ENCODE results near the gene SPTBN4.

SPTBN4 gene

GRCh38 chr19:40523322-40524047 is 56.7 kb downstream of the SPTBN4 start:
- Histone ChIP-seq H3F3A (ENCODE audit: low read depth) (no peaks in the 10 kb centered on the region), H3K4me1 (ENCODE audit: insufficient read depth, low read length, poor library complexity, severe bottlenecking) (peaks cover 2% of the 10 kb centered on the region), H3K36me3 (ENCODE audit: insufficient read depth, low read length) (no peaks in the 10 kb centered on the region), H3K9me3 (ENCODE audit: insufficient read depth, low read depth, low read length) (no peaks in the 10 kb centered on the region), H3K79me2 (ENCODE audit: insufficient read depth, low read length) (no peaks in the 10 kb centered on the region), H3K4me3 (ENCODE audit: low read length, poor library complexity, severe bottlenecking) (peak overlapping the region; percentile 40), H3K9me2 (replicated peaks; ENCODE audit: low read depth, low read length) (no peaks in the 10 kb centered on the region), H4K20me1 (ENCODE audit: insufficient read depth, low read length, poor library complexity, severe bottlenecking) (no peaks in the 10 kb centered on the region), H3K4me2 (ENCODE audit: low read depth, low read length, poor library complexity, severe bottlenecking) (peak overlapping the region; percentile 30), H2AFZ (ENCODE audit: low read length) (peak overlapping the region; percentile 92), H3K9ac (ENCODE audit: low read depth, low read length, poor library complexity, severe bottlenecking) (peak overlapping the region; percentile 38), H3K27me3 (ENCODE audit: insufficient read depth, low read length, poor library complexity, severe bottlenecking) (no peaks in the 10 kb centered on the region)
- TF ChIP-seq EZH2phosphoT487 (IDR thresholded peaks at IDR 0.05; ENCODE audit: borderline replicate concordance), result no peak
- TF ChIP-seq, protein P1, sequence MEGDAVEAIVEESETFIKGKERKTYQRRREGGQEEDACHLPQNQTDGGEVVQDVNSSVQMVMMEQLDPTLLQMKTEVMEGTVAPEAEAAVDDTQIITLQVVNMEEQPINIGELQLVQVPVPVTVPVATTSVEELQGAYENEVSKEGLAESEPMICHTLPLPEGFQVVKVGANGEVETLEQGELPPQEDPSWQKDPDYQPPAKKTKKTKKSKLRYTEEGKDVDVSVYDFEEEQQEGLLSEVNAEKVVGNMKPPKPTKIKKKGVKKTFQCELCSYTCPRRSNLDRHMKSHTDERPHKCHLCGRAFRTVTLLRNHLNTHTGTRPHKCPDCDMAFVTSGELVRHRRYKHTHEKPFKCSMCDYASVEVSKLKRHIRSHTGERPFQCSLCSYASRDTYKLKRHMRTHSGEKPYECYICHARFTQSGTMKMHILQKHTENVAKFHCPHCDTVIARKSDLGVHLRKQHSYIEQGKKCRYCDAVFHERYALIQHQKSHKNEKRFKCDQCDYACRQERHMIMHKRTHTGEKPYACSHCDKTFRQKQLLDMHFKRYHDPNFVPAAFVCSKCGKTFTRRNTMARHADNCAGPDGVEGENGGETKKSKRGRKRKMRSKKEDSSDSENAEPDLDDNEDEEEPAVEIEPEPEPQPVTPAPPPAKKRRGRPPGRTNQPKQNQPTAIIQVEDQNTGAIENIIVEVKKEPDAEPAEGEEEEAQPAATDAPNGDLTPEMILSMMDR (conservative IDR thresholded peaks at IDR 0.05; ENCODE audit: low read length), result peak; percentile 87

DNA sequence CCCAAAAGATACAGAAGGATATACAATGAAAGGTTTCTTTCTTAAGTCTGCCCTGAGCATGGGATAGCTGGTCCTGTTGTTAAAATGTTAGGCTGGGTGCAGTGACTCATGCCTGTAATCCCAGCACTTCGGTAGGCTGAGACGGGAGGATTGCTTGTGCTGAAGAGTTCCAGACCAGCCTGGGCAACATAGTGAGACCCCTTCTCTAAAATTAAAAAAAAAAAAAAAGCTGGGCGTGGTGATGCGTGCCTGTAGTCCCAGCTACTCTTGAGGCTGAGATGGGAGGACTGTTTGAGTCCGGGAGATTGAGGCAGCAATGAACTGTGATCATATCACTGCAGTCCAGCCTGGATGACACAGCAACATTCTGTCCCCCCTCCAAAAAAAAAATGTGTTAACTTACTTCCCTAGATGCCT is 57.3 kb downstream of the SPTBN4 start:
- H3K79me2 ChIP-seq (ENCODE audit: insufficient read depth, low read length), result no peaks in the 10 kb centered on the region
- no peaks in the 10 kb centered on the region for H3K9me3 ChIP-seq (ENCODE audit: insufficient read depth, low read depth, low read length)
- H3K27me3 ChIP-seq (ENCODE audit: insufficient read depth, low read length, poor library complexity, severe bottlenecking), result no peaks in the 10 kb centered on the region
- peaks cover 2% of the 10 kb centered on the region for H3K4me1 ChIP-seq (ENCODE audit: insufficient read depth, low read length, poor library complexity, severe bottlenecking)
- no peaks in the 10 kb centered on the region for H4K20me1 ChIP-seq (ENCODE audit: insufficient read depth, low read length, poor library complexity, severe bottlenecking)
- H2AFZ ChIP-seq (ENCODE audit: low read length), result no peak overlapping the region; the same call in 1 of the 2 replicates
- H3K36me3 ChIP-seq (ENCODE audit: insufficient read depth, low read length), result no peaks in the 10 kb centered on the region
- H3K4me3 ChIP-seq (ENCODE audit: low read length, poor library complexity, severe bottlenecking), result no peak overlapping the region
- H3K4me2 ChIP-seq (ENCODE audit: low read depth, low read length, poor library complexity, severe bottlenecking), result no peak overlapping the region
- no peak overlapping the region for H3K9ac ChIP-seq (ENCODE audit: low read depth, low read length, poor library complexity, severe bottlenecking)
- no peaks in the 10 kb centered on the region for H3K9me2 ChIP-seq (replicated peaks; ENCODE audit: low read depth, low read length)
- no peaks in the 10 kb centered on the region for H3F3A ChIP-seq (ENCODE audit: low read depth)
- TF ChIP-seq, protein P1 (conservative IDR thresholded peaks at IDR 0.05; ENCODE audit: low read length), result no peak
- TF ChIP-seq EZH2phosphoT487 (IDR thresholded peaks at IDR 0.05; ENCODE audit: borderline replicate concordance), result no peak

- no peak overlapping the region for H3K4me2 ChIP-seq (ENCODE audit: low read depth, low read length, poor library complexity, severe bottlenecking)
- TF ChIP-seq, protein P1 (conservative IDR thresholded peaks at IDR 0.05; ENCODE audit: low read length), result no peak
- TF ChIP-seq EZH2phosphoT487 (IDR thresholded peaks at IDR 0.05; ENCODE audit: borderline replicate concordance), result no peak
- H4K20me1 ChIP-seq (ENCODE audit: insufficient read depth, low read length, poor library complexity, severe bottlenecking), result no peaks in the 10 kb centered on the region
- no peak overlapping the region for H3K9ac ChIP-seq (ENCODE audit: low read depth, low read length, poor library complexity, severe bottlenecking)
- H3F3A ChIP-seq (ENCODE audit: low read depth), result no peaks in the 10 kb centered on the region
- H3K9me2 ChIP-seq (replicated peaks; ENCODE audit: low read depth, low read length), result no peaks in the 10 kb centered on the region
- H2AFZ ChIP-seq (ENCODE audit: low read length), result no peak overlapping the region
- no peaks in the 10 kb centered on the region for H3K36me3 ChIP-seq (ENCODE audit: insufficient read depth, low read length)
- no peaks in the 10 kb centered on the region for H3K27me3 ChIP-seq (ENCODE audit: insufficient read depth, low read length, poor library complexity, severe bottlenecking)
- no peaks in the 10 kb centered on the region for H3K79me2 ChIP-seq (ENCODE audit: insufficient read depth, low read length)
- H3K9me3 ChIP-seq (ENCODE audit: insufficient read depth, low read depth, low read length), result no peaks in the 10 kb centered on the region
- no peak overlapping the region for H3K4me3 ChIP-seq (ENCODE audit: low read length, poor library complexity, severe bottlenecking)
- peaks cover 6% of the 10 kb centered on the region for H3K4me1 ChIP-seq (ENCODE audit: insufficient read depth, low read length, poor library complexity, severe bottlenecking)
Measured at GRCh38 chr19:40524655-40525054, 57.9 kb downstream of the SPTBN4 start.

Measured in Loucy (cell line).